ENCODE data around the gene PADI2. TPM values are rescaled to one million over a fixed set of nuclear protein-coding genes. Genes with fewer than 3 reads are reported as not detected.

Gene PADI2
- total RNA-seq, 1 experiment from 2014 or later: 0.16 TPM

GRCh38 chr1:17158961-17159360, 39.7 kb upstream of the PADI2 start:
- Mint-ChIP-seq H3K36me3 (ENCODE audit: insufficient read depth, unreplicated experiment) (no peaks in the 10 kb centered on the region), H3K27me3 (ENCODE audit: insufficient read depth, unreplicated experiment) (no peaks in the 10 kb centered on the region), H3K4me1 (ENCODE audit: insufficient read depth, unreplicated experiment) (peaks cover 16% of the 10 kb centered on the region), H3K9me3 (ENCODE audit: unreplicated experiment) (peaks cover 26% of the 10 kb centered on the region), H3K4me3 (ENCODE audit: unreplicated experiment) (no peak overlapping the region), H3K27ac (ENCODE audit: low read depth, unreplicated experiment) (no peak overlapping the region)
- CTCF ChIA-PET: interaction anchor here (0.9 kb wide), 1 partner anchor 33 kb away, joined by 6 read pairs; no protein-coding TSS in a partner anchor
- intact Hi-C loops (cut with micrococcal nuclease): no loop called here
- no peak for DNase-seq (ENCODE audit: unreplicated experiment)
- no TSS peak for BruUV-seq (replicated peaks)
- TF ChIP-seq CTCF (IDR thresholded peaks at IDR 0.05; ENCODE audit: unreplicated experiment): no peak
- POLR2A ChIA-PET: no interaction called here

DNA sequence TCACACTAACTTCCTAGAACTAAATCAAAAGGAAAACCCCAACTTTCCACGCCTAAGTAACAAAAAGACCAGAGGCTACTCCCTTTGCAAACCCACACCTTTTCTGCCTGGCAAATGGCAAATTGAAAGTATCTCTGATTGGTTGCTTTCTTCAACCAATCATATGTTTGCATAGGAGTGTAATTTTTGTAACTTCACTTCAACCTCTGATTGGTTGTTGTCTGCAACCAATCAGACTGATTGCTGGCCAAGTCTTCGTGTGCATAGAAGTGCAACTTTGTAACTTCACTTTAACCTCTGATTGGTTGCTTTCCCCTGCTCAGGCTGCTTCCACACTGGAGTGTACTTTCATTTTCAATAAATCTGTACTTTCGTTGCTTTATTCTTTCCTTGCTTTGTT, 36.9 kb upstream of the PADI2 start:
- DNase-seq (ENCODE audit: unreplicated experiment): no peak
- Mint-ChIP-seq H3K9me3 (ENCODE audit: unreplicated experiment) (peaks cover 40% of the 10 kb centered on the region), H3K4me3 (ENCODE audit: unreplicated experiment) (no peak overlapping the region), H3K27me3 (ENCODE audit: insufficient read depth, unreplicated experiment) (no peaks in the 10 kb centered on the region), H3K4me1 (ENCODE audit: insufficient read depth, unreplicated experiment) (no peaks in the 10 kb centered on the region), H3K27ac (ENCODE audit: low read depth, unreplicated experiment) (no peak overlapping the region), H3K36me3 (ENCODE audit: insufficient read depth, unreplicated experiment) (peaks cover 3% of the 10 kb centered on the region)
- TF ChIP-seq CTCF (IDR thresholded peaks at IDR 0.05; ENCODE audit: unreplicated experiment): no peak
- intact Hi-C loops (cut with micrococcal nuclease): no loop called here
- ChIA-PET CTCF (interaction anchor here (1.0 to 1.2 kb wide), 2 partner anchors 20 to 81 kb away, joined by 4 to 5 read pairs; no protein-coding TSS in a partner anchor), POLR2A (no interaction called here)
- no TSS peak for BruUV-seq (replicated peaks)

- TF ChIP-seq CTCF (IDR thresholded peaks at IDR 0.05; ENCODE audit: unreplicated experiment): no peak
- intact Hi-C loops (cut with micrococcal nuclease): no loop called here
- BruUV-seq (replicated peaks): no TSS peak
- ChIA-PET POLR2A (no interaction called here), CTCF (interaction anchor here (0.9 to 1.0 kb wide), 2 partner anchors 19 to 82 kb away, joined by 4 read pairs; no protein-coding TSS in a partner anchor)
- H3K36me3 Mint-ChIP-seq (ENCODE audit: insufficient read depth, unreplicated experiment): peaks cover 6% of the 10 kb centered on the region
- no peaks in the 10 kb centered on the region for H3K4me1 Mint-ChIP-seq (ENCODE audit: insufficient read depth, unreplicated experiment)
- peaks cover 43% of the 10 kb centered on the region for H3K9me3 Mint-ChIP-seq (ENCODE audit: unreplicated experiment)
- H3K27me3 Mint-ChIP-seq (ENCODE audit: insufficient read depth, unreplicated experiment): no peaks in the 10 kb centered on the region
- DNase-seq (ENCODE audit: unreplicated experiment): no peak
- H3K27ac Mint-ChIP-seq (ENCODE audit: low read depth, unreplicated experiment): no peak overlapping the region
- H3K4me3 Mint-ChIP-seq (ENCODE audit: unreplicated experiment): no peak overlapping the region
Measured at GRCh38 chr1:17155257-17155920, 36.1 kb upstream of the PADI2 start.

DNA sequence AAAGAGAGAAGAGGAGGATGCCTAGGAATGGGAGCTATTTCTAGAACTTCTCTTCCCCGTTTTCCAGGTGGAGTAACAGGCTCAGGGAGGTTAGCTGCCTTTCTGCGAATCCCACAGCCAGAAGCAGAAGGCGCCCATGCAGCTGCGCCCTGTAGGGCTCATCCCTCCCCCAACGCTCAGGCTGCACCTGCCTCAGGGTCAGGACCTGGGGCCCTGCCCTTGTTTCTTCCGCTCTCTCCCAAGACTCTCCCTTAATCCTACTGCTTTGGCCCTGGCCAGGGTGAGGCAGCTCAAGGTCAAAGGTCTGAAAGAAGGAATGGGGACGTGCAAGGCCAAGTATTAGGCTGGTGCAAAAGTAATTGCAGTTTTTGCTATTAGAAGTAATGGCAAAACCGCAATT, 30.5 kb upstream of the PADI2 start:
- no peak for DNase-seq (ENCODE audit: unreplicated experiment)
- H3K27ac Mint-ChIP-seq (ENCODE audit: low read depth, unreplicated experiment): no peak overlapping the region
- no peaks in the 10 kb centered on the region for H3K27me3 Mint-ChIP-seq (ENCODE audit: insufficient read depth, unreplicated experiment)
- H3K36me3 Mint-ChIP-seq (ENCODE audit: insufficient read depth, unreplicated experiment): peaks cover 6% of the 10 kb centered on the region
- H3K4me3 Mint-ChIP-seq (ENCODE audit: unreplicated experiment): no peak overlapping the region
- ChIA-PET CTCF (interaction anchor here (0.6 kb wide), 1 partner anchor 290 kb away, joined by 4 read pairs; no protein-coding TSS in a partner anchor), POLR2A (no interaction called here)
- no TSS peak for BruUV-seq (replicated peaks)
- intact Hi-C loops (cut with micrococcal nuclease): no loop called here
- H3K9me3 Mint-ChIP-seq (ENCODE audit: unreplicated experiment): peaks cover 25% of the 10 kb centered on the region
- peaks cover 7% of the 10 kb centered on the region for H3K4me1 Mint-ChIP-seq (ENCODE audit: insufficient read depth, unreplicated experiment)
- TF ChIP-seq CTCF (IDR thresholded peaks at IDR 0.05; ENCODE audit: unreplicated experiment): no peak

Data from MCF 10A (cell line).